ENCODE data around the gene STAB2.

Gene STAB2

DNA sequence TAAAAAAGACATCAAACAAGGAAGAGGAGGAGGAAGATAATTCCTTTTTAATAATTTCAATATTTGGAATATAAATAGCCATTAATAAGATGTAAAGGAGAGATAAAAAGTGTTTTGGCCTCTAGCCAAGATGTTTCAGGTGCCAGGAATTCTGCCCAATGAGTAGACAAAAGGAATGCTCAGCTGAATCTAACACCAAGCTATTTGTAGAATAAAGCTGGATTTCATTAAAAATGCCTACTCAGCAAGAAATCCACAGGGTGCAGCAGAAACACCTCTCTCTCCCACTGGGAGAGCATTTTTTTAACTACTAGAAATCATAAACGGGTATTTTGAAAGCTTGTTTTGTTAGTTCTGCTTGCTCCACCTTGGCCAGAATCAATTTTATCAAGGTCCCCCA lies 4.1 kb upstream of the STAB2 start:
- DNase-seq = no peak

DNA sequence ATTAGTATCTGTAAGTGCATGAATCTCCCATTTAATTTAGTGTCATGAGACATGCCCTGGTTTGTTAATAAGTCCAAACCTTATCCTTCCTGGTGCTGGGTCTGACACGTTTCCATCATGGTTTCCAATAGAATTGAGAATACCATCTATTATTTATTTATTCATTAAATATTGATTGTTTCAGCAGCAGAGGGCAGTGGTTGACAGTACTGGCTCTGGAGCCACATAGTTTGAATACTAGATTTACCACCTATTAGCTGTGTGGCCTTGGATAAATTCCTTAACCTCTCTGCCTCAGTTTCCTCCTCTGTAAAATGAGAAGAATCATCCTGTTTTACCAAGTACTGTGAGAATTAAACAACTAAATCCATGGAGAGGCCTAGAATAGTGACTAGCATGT lies 941 bp upstream of the STAB2 start:
- DNase-seq = no peak

DNA sequence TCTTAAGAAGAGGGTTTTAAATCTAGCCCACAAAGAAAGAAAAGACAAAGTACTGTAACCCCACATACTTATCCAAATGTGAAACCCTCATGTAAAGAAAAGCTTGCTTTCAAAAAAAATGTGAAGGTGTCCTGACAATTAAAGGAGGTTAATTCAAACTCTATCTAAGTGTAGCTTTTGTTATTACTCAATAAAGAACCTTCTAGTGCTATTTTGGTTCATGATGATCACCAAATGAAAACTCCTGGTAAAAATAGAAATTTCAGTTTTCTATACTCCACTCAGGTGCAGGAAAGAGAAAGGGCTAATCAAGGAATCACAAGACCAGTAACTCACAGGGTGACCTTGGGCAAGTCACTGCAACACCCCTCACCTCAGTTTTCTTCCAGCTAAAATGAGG lies 1.6 kb downstream of the STAB2 start:
- no peak for DNase-seq

DNA sequence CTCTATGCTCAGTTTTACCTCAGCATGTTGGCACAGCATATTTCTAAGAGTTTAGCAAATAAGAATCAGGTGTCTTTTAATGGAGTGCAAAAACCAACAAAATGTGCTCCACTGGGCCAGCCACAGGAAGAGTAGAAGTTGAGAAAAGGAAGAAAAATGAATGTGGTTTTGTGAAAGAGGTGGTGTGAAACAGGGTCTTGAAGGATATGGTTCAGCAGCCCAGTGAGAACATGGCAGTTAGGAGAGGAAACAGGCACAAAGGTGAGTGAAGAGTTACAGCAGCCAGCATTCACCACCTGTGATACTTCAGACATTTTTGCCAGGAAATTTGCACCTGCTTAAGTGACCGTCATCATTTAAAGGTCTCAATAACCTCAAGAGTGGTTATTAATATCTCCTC lies 2.4 kb downstream of the STAB2 start:
- no peak for DNase-seq

DNA sequence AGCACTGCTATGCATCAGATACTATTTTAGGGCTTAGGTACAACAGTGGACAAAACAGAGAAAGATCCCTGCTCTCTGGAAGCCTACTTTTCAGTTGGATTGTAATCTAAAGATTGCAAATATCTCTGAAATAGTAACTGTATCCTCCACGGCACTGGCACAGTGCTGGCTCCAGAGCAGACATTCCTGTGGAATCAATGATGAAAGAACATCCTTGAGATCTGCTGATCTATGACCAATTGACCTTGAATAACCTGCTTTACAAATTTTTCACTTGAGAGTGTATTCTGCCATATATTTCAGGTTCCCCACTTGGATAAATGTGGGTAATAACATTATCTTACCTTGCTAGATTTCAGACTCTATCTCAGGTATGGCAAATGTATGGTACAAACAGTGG lies 3.2 kb downstream of the STAB2 start:
- DNase-seq = no peak

DNA sequence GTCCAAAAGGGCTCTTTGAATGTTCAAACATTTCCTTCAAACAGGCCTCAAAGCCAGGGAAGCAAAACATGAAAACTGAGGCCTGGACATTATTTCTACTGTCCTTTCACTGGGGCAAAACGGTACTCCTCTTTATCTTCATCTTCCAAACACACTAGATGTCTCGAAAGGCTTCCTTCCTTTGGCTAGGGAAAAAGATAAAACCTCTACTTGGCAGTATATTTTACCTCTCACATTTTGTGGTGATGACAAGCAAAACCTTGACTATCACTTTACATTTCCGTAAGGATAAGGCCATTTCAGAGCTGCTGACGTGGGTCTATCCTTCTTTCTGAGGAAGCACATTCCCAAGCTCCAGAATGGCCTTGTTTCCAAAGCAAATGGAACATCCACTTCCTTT lies 9.9 kb downstream of the STAB2 start:
- no peak for DNase-seq

DNA sequence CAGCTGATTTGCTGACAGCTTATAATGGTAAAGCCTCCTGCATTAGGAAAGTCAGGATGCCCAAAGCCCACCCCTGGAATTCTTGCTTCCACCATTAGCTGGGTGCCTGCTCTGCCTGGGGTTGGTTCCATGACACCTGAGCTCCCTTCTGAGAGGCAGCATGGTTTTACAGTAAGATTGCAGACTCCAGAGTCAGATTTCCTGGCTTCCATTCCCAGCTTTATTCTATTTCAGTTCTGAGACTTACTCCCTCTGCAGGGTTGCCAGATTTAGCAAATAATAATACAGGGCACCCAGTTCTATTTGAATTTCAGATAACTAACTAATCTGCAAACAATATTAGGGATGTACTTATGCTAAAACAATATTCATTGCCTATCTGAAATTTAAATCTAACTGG lies 12.2 kb downstream of the STAB2 start:
- no peak for DNase-seq

DNA sequence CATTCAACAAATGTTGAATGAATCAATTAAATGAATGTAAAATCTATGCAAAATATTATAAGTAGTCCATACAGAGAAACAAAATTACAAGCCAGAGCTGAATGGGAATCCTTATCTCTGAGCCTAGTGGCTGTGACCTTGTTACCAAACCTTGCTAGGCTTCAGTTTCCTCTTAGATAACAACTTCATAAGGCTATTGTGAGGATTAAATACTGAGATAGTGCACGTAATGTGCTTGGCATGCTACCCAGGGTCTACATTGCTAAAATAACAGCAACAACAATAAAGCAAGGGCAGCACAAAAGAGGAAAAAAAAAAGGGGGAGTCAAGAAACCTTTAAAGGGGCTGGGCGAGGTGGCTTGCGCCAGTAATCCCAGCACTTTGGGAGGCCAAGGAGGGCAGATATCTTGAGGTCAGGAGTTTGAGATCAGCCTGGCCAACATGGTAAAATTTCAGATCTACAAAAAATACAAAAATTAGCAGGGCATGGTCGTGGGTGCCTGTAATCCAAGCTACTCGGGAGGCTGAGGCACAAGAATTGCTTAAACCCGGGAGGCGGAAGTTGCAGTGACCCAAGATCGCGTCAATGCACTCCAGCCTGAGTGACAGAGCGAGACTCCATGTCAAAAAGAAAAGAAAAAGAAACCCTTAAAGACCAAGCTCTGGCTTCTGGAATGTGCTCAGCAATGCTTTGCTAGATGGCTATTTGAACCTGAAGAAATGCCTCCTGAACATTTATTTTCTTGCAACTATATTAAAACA lies 14.1 kb downstream of the STAB2 start:
- no peak for DNase-seq

DNA sequence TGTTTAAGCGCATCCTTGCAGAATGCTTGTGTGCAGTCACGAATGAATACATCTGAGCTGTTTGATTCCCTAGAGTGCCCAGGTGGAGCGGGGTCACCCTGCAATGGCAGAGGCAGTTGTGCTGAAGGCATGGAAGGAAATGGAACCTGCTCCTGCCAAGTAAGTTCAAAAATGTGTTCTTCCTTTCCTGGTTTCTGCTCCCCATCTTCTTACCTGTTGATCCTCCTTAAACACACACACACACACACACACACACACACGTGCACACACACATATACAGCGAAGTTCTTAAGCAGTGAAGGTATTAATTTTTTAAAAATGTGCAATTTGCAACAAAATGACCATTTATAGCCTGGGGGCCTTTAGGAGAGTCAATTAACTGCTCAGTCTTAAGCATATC lies 33.3 kb downstream of the STAB2 start:
- no peak for DNase-seq

DNA sequence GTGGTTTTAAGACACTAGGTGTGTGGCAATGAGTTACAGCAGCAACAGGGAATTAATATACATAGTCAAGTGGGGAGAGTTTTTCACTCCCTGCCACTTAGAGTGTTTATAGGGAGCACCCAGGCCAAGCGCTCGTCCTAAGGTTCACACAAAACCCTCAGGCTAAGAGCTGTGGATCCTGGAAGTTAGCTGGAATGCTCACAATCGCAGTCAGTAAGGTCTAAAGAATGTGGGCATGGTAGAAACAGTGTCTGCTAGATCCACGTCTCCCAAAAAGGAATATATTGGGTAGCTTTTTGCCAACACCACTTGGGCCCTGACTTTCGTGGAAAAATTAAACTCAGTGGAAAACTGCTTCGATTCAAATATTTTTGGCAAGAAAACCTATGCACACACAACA lies 36.6 kb downstream of the STAB2 start:
- no peak for DNase-seq

DNA sequence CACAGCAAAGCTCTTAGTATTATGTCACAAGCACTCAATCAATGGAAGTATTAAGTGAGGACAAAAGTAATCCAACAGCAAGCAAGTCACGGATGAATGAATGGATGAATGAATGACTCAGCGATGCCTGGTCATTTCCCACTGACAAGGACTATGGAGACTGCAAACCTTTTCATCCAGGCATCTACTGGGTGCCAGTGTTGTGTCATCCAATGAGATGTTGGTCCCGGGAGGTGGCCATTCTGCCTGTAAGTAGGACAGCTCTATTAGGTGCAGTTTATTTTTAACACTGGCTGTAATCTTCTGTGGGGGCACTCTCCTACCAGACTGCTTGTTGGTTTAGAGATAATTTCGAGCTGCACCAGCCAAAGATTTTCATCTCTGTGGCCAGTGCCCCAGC lies 39.4 kb downstream of the STAB2 start:
- no peak for DNase-seq

DNA sequence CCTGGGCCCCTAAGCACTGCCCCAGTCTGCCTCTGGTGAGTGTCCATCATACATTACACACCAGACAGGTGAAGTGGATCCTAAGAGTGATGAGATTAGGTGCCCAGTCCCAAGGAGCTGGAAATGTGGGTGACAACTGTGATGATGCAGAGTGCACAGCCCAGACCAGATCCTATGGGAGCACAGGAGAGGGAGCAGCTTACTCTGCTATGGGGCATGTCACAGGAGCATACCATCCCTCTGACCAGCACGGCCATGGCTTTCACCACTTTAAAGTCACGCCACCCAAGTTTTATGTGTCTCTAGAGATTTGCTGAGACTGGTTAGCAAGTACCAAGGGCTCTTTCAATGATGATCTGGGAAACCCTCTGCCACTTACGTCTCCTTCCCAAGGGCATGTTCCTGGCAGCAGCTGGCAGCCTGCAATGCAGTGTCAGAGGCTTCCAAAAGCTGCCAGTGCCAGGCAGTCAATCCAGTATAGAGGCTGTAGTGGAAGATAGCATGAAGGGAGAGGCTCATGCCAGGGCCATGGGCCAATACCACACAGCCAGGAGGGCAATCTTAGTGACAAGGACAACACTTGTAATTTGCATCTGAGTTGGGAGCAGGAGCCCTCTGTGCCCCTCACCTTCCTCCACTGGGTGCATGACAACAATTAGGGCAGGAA lies 40.2 kb downstream of the STAB2 start:
- no peak for DNase-seq

DNA sequence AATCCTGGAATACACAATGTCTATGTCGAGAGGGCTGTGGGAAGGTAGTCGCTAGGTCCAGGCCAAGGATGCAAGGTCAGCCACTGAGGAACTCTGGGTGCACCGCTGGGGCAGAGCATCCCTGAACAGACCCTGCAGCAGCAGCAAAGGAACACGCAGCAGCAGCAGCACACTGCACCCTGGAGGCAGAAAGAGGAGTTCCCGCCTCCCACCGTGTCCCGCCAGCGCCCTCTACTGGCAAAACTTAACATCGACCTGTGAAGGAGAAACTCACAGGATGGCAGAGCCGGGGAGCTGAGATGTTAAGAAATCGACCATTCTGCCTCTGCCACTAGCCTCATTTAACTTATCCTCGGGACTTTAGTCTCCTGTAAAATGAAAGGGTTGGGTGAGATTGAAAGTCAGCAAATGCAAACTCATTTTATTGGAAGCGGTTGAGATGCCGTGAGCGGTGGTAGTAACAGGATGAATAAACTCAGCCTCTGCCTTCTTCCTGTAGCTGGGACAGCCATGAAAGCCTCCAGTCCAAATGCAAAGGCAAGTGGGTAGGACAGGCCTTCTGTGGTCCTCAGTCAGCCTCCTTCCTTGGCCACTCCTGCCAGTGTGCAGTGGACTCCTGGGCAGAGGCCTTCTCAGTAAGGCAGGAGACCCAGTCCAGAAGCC lies 45.6 kb downstream of the STAB2 start:
- DNase-seq = peak; percentile 27

DNA sequence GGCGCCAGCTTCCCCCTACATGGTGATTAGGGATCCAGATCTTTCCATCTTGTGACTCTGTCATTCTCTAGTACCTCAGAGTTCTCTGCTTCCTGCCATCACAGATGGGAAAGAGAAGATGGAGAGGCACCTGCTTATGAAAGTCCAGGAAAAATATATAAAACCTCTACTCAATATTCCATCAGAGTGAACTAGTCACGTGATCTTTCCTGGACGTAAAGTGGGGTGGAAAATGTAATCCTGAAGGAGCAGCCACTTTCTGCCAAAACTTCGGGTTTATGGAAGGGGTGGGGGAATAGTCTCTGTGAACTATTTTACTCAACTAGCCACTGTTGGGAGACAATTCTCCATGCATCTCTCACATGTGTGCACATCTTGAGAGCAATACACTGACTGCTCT lies 47.7 kb downstream of the STAB2 start:
- DNase-seq = no peak

DNA sequence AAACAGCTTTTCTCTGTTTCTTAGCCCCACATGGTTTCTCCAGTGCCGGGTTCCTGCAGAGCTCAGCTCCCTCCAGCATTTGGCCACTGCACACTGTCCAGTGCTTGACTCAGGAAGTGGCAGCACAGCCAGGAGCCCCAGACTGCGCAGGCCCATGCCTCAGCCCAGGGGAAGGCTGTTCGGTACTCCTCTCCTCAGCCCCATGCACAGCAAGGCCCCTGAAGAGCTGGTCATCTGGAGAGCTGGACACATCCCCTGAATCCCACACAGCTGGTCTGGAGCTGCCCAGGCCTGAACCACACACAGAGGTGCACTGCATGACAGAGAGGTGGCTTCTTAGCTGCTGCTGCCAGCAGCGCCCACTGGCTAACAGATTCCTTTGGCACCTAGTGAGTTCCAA lies 48.3 kb downstream of the STAB2 start:
- no peak for DNase-seq

DNA sequence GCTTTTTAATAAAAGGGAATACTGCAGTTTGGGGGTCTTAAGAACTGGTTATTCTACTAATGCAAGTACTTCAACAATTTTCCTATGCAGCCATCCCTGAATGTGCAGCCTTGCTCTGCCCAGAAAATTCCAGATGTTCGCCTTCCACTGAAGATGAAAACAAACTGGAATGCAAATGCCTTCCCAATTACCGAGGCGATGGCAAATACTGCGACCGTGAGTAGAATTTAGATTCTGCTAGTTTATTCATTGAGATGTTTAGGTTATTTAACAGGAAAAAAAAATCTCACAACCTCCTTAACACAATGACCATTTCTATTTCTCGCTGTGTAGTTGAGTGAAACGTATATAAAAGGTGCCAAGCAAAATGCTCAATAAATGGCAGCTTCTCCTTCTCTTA lies 49.9 kb downstream of the STAB2 start:
- DNase-seq = no peak

DNA sequence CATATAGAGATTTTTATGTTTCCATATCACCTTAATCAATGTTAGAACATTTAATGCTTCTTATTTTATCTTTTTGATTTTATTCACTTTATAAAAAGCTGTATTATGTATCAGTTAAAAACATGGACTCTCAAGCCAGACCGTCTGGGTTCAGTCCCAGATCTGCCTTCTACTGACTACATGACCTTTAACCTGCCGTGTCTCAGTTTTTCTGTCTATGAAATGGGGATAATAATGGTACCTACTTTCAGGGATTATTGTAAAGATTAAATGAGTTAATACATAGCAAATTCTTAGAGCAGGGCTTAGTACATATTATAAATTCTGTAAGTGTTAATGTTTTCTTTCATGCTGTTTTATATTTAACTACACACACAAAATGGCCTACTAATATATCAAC lies 50.4 kb downstream of the STAB2 start:
- no peak for DNase-seq

DNA sequence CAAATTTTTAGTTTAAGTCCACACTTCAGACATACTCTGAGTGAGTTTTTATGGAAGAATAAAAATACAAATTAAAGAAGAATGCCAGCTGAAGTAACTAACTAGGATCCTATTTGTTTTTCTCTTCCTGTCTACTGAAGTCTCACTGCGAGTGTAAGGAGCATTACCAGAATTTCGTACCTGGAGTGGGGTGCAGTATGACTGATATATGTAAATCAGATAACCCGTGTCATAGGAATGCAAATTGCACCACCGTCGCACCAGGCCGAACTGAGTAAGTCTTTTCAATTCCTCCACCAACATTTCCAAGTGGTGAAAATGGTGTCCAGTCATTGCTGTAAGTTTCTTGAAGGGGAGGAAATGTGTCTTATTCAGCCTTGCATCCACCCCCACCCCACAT lies 52.9 kb downstream of the STAB2 start:
- DNase-seq = no peak

DNA sequence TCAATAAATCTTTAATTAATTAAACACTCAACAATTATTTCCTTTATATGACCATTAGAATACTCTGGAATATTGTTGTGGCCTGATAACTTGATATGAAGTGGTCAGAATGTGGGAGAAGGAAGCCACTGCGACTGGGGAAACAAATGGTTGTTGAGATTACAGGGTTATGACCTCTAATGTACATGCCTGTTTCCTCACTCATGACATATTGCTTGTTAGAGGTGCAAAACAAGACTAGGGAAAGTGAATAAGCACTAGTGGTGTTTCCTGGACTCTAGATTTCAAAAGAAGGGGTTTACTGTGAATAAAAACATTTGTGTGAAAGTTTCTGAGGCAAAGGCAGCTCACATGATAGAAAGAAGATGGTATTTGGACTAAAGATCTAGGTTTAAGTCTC lies 53.3 kb downstream of the STAB2 start:
- no peak for DNase-seq

DNA sequence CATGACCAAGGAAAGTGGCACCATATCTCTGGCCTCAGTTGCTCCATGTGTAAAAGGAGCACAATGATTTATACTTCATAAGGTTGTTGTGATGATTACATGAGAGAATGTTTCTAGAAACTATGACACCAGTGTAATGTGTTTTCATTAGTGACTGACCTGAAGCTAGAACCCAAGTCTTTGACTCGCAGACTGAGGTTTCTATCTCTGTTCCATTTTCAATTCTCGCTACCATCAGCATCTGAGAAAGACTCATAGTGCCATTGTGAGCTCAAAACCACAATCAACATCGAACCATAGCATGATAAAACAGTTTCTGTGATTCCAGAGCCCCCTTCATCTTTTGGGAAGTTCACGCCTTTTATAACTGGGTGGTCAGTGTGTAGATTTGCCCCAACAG lies 53.8 kb downstream of the STAB2 start:
- DNase-seq = no peak

DNA sequence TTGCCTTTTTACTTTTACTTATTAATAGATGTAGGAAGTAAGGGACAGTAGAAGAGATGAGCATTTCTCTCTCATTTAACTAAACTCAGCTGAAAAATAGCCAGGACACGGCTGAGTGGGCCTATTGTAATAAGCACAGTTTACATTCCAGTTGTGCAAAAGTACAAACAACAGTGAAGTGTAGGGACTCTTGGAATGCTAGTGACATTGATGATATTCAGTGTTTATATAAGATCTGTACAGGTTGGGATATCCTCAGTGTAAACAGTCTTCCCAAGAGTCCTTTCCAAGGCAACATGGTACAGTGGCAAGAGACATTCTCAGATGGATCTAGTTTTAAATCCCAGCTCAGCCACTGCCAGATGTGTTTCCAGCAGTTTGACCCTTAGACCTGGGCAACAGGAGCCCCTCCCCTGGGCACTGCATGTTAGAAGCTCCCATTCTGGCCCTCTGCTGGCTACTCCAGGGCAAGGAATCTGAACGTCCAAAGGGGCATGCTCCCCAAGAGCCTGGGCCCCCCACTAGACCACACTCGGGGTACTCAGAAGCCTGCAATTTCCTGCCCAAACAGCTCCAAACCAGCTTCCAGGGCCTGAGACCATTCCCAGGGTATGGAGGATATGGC lies 55.3 kb downstream of the STAB2 start:
- no peak for DNase-seq

DNA sequence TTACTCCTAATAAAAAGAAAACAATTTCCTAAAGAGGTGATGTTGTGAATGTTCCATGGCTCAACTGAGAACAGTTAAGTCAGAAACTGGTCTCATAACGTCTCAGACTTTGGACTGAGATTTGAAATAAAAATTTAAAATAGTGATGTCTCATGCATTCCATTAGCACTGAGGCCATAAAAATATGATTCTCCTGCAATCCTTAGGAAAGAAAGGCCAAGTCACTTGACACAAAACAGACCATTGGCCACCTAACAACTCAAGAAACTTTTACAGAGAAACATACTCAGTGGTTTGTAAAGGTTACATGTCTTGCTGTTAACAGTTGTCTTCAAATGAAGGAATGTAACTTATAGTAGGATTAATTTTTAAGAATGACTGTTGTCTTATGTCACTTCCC lies 58.1 kb downstream of the STAB2 start:
- DNase-seq = no peak

DNA sequence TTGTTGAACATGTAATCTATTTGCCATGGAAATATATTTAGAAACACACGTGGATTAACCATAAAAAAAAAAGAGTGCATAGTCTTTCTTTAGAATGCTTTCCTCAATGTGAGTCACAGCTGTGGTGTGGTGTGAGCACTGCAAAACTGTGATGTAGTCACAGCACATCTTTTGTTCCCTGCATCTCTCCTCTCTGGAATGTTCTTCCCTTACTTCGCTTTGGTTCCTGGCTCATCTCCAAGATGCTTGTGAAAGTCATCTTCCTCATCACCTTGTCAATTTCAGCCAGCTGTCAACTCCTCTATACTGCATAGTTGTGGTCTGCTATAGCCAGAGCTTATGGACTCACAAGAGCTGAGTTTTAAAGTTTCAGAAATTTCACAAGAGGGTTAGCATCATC lies 60.2 kb downstream of the STAB2 start:
- DNase-seq = no peak

DNA sequence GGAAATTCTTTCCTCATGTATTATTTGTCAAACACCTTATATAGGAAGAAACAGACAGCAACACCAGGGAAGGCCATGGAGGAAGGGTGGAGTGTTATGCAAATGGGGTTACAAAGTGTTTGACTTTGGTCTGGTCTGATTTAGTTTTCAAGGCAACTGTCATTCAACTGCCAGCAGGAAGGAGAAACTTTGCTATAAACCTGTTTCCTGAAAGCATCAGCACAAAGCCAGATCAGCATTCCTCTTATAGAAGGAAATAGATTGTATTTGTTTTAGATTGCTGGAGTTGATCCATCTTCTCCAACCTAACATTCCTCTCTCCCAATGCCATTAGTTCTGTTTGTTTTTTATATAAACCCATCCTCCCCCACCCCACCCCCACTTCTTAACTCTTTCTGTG lies 65.7 kb downstream of the STAB2 start:
- no peak for DNase-seq
